ENCODE data around the gene C2orf49.

The C2orf49 gene

GRCh38 chr2:105337122-105338019 is at the start of gene C2orf49:
Gene C2orf49, plus strand, starts transcription at chr2:105337540. Its CDS starts 48 bp downstream, at chr2:105337588.
- peak within 1 kb of the TSS; percentile 97 for H3K4me3 ChIP-seq (ENCODE audit: low read depth, low read length)

- H3K4me3 ChIP-seq (ENCODE audit: low read depth, low read length) = no peak overlapping the region
Measured at GRCh38 chr2:105287692-105288091, 49.6 kb upstream of the C2orf49 start.

- no peak overlapping the region for H3K4me3 ChIP-seq (ENCODE audit: low read depth, low read length)
Measured at GRCh38 chr2:105288133-105288532, 49.2 kb upstream of the C2orf49 start.

GRCh38 chr2:105290981-105291660 is 46.2 kb upstream of the C2orf49 start:
- no peak overlapping the region for H3K4me3 ChIP-seq (ENCODE audit: low read depth, low read length)

DNA sequence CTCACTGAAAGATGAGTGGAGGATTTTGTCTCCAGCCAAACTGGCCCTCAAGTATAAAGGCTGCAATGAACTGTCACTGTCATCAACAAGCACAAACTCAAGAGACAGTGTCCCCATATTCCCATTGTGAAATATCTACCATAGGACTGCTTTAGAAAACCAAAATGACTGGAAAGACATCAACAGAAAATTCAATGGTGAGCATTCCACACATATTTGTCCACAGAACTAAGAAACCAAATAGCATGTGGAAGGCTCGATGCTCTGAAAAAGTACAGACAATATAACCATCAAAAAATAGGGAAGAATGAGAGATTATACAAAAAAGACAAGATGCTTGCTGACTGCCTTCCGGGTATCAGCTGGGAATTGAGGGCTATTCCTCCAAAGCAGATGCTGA is 45.4 kb upstream of the C2orf49 start:
- no peak overlapping the region for H3K4me3 ChIP-seq (ENCODE audit: low read depth, low read length)

DNA sequence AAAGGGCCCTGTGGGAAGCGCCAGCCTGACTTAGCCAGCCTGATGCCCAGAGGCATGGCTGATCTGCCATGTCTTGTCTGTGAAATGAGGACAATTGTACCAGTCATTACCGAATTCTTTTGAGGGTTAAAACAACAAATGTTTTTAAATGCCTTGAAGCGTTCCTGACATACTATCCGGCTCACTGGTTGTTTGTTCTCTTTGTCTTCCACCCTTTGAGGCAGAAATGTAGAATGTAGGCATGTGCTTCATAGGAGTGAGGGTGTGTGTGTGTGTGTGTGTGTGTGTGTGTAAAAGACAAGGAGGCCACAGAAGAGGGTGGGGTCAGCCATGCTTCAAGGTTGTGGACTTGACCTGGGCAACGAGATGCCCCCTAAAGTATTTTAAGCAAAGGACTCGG is 43.3 kb upstream of the C2orf49 start:
- no peak overlapping the region for H3K4me3 ChIP-seq (ENCODE audit: low read depth, low read length)

GRCh38 chr2:105294844-105295481 is 42.4 kb upstream of the C2orf49 start:
- no peak overlapping the region for H3K4me3 ChIP-seq (ENCODE audit: low read depth, low read length)

DNA sequence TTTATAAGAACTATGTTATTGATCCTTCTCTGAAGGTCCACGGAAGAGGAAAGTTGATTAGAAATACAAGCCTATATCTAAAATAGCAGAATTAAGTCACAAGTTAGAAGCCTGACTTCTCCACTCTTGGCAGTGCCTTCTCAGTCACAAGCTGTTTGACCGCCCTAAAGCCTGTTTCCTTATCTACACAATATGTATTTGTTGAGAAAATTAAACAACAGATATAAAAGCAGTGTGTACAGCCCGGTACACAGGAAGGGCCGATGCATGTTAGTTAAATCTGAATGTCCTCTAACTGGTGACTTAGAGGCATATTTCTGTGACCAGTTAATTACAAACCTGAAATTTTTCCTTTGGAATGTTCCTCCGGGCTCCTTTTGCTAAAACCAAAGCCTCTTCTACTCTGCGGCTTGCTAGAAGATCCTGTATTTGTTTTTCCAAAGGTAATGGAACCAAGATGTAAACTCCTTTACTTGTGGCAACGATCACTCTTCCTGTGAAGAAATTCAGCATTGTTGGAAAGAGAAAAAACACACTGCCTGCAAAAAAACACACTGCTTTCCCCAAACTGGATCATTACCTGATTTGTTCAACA is 41.2 kb upstream of the C2orf49 start:
- no peak overlapping the region for H3K4me3 ChIP-seq (ENCODE audit: low read depth, low read length)

- H3K4me3 ChIP-seq (ENCODE audit: low read depth, low read length) = no peak overlapping the region
Measured at GRCh38 chr2:105297216-105297615, 40.1 kb upstream of the C2orf49 start.

DNA sequence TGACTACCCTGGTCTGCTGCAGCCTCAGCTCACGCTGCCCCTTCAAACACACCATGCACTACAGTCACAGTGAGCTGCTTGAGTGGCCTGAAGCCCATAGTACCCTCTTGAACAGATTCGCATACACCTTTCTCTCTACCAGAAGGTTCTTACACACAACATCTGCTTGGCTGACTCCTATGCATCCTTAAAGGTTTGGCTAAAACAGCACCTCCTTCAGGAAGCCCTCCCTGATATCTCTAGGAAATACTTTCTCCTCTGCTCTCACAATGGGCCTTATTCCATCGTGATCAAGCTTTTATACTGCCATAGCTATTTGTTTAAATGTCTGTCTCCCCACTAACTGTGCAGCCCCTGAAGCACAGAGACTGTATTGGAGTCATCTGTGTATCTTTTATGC is 39.3 kb upstream of the C2orf49 start:
- no peak overlapping the region for H3K4me3 ChIP-seq (ENCODE audit: low read depth, low read length)

DNA sequence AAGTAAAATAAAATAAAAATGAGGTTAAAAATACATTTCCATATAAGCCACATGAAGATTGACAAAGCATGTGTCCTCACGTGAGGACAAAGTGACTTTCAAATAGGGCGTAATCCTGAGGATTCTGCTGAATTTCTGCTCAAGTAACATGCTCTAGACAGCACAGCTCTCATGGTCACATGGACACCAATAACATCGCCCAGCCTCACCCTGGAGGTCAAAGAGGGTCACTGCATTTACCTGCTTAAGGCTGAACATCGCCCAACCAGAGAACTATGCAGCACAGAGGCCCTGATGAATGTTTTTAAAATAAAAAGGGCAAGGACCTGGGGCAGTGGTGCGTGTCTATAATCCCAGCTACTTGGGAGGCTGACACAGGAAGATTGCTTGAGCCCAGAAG is 38.0 kb upstream of the C2orf49 start:
- no peak overlapping the region for H3K4me3 ChIP-seq (ENCODE audit: low read depth, low read length)

DNA sequence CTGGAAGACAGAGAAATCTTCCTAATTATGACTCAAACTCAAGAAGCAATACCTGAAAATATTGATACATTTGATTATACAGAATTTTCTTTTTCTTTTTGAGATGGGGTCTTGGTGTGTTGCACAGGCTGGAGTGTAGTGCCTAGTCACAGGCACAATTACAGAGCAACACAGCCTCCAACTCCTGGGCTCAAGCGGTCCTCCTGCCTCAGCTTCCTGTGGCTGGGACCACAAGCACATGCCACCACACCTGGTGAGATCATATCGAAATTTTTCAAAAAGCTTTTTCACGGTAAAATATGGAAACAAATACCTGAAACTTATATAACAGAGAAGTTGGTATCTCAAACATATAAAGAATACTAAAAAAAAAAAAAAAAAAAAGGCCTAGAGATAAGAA is 35.7 kb upstream of the C2orf49 start:
- H3K4me3 ChIP-seq (ENCODE audit: low read depth, low read length) = no peak overlapping the region

GRCh38 chr2:105307146-105307545 is 30.2 kb upstream of the C2orf49 start:
- H3K4me3 ChIP-seq (ENCODE audit: low read depth, low read length) = no peak overlapping the region

DNA sequence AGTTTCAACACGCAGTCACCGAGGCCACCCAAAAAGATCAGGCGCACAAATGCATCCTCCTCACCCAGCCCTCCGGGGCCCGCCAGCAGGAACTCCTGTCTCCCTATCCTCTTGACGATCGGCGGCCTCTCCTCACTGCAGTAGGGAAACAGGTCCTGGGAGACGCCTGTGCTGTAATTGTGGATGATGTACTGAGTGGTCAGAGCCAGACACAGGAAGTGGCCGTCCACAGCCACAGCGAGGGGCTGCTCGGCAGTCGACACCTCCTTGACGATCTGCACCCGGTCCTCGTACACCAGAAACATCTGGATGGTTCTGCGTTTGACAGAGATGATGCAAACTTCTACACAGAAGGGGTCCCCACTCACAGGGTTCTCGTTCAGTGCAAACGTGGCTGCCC is 29.8 kb upstream of the C2orf49 start:
- H3K4me3 ChIP-seq (ENCODE audit: low read depth, low read length) = no peak overlapping the region

DNA sequence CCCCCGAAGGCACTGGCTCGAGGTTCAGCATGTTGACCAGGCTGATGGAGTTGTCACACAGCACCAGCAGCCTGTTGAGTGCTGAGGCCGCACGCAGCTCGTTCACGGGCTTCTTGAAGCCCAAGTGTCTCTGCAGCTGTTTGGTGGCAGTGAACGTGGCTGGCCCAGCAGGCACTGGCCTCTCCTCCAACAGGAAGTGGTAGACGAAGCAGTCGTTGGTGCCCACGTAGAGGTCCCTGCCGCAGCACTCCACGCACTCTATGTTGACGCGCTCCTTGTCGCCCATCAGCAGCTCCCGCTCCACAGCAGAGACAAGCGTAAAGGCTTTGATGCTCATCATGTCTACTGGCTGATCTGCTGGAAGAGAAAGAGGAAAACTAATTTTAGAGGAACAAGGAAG is 29.4 kb upstream of the C2orf49 start:
- H3K4me3 ChIP-seq (ENCODE audit: low read depth, low read length) = no peak overlapping the region

DNA sequence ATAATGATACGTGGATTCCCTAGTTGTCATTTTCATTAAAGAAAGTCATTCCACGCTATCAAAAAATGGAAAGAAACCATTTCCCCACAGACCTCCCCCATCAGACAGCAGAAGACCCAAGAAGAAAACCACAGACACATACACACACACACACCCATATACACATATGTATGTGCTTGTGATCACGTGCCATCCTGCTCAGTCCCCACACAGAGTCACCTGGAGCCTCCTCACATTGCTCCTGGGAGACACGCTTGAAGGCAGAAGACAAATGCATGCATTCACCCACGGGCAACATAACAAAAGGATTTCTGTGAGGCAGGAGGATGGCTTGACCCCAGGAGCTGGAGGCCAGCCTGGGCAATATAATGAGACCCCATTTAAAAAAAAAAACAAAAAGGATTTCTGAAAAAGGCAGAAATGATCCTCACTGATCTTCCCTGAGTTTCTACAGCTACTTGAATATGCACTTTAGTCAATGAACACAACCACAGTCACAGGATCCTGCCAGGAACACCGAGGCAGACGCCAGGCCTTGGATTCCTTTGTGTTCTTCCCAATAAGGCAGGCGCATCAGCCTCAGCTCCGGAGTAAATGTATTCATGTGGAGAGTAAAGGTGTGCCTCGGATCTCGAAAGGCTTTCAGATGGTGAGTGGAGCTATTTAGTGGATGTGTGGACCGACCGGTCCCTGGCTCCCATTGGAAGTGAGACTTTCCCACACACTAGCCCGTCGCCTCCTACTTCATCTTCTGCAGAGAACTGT is 28.8 kb upstream of the C2orf49 start:
- no peak overlapping the region for H3K4me3 ChIP-seq (ENCODE audit: low read depth, low read length)

DNA sequence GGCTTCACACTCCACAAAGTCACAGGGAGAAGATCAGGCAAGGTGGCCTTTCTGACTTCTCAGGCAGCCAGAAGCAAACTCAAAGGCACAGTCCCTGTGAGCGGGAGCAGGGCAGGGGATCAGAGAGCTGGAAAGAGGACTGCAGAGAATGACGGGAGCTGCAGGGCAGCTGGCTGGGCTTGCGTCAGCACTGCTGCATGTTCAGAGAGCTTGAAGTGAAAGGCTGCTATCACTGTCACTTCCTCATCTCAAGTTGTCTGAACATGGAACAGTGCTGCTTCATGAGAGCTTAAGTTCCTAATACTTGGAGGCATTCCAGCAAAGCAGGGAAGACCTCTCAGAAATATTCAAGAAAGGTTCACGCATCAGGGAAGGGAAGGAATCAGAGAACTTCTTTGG is 28.2 kb upstream of the C2orf49 start:
- no peak overlapping the region for H3K4me3 ChIP-seq (ENCODE audit: low read depth, low read length)

- no peak overlapping the region for H3K4me3 ChIP-seq (ENCODE audit: low read depth, low read length)
Measured at GRCh38 chr2:105313877-105314276, 23.5 kb upstream of the C2orf49 start.

GRCh38 chr2:105315314-105315713 is 22.0 kb upstream of the C2orf49 start:
- H3K4me3 ChIP-seq (ENCODE audit: low read depth, low read length) = no peak overlapping the region

GRCh38 chr2:105317937-105318336 is 19.4 kb upstream of the C2orf49 start:
- H3K4me3 ChIP-seq (ENCODE audit: low read depth, low read length) = no peak overlapping the region
